Breast epithelium (tissue), 3 donors: ENCODE measurements around the gene IRAK2.

Experiments used
- CTCF ChIP-seq, 3 donors: fragments of 450-650 bp; IDR thresholded peaks; one replicate each; pipeline ENCODE4 v1.5.1; 2016 to 2017; ENCODE audit warnings: antibody characterized with exemption in 3 of 3, mild to moderate bottlenecking in 3 of 3, moderate library complexity in 3 of 3
- POLR2A ChIP-seq: fragments of 450-650 bp; IDR thresholded peaks from one replicate; pipeline ENCODE4 v1.6.1; 2016; ENCODE audit warnings: antibody characterized with exemption, mild to moderate bottlenecking, moderate library complexity

GRCh38 chr3:10232137-10232536 lies 67.4 kb downstream of the IRAK2 start:
- no peak for TF ChIP-seq POLR2A
- no peak for TF ChIP-seq CTCF (IDR thresholded peaks at IDR 0.05)
